HUDEP-2 (cell line): ENCODE measurements around the gene CD44.

Experiments used
- DNase-seq, 76 experiments: peaks; one replicate each; lab custom pipeline; 2025; ENCODE audit not compliant: unreplicated experiment in 76 of 76; lab: John Stamatoyannopoulos, UW

Gene CD44

DNA sequence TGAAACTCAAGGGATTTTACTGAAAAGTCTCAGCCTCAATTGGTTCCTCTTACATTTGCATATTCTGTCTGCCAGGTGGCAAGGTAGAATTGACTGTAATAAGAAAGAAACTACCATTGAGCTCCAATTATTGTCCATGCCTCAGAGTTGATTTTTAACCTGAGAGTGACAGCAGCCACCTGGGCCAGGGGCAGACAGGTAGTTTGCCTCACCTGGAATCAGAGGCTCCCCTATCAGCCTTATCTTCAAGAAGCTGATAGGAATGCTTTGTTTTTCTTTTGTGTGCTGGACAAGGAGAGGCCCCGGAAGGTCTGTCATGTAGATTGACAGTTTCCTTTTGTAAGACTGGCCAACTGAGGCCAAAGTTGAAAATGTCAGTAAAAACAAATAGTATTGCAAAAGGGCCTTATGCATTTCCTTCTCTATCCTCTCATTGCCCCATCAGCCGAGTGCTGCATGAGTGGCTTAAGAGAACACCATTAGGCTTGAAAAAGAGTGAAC is 34.1 kb downstream of the CD44 start:
- no peak for DNase-seq

DNA sequence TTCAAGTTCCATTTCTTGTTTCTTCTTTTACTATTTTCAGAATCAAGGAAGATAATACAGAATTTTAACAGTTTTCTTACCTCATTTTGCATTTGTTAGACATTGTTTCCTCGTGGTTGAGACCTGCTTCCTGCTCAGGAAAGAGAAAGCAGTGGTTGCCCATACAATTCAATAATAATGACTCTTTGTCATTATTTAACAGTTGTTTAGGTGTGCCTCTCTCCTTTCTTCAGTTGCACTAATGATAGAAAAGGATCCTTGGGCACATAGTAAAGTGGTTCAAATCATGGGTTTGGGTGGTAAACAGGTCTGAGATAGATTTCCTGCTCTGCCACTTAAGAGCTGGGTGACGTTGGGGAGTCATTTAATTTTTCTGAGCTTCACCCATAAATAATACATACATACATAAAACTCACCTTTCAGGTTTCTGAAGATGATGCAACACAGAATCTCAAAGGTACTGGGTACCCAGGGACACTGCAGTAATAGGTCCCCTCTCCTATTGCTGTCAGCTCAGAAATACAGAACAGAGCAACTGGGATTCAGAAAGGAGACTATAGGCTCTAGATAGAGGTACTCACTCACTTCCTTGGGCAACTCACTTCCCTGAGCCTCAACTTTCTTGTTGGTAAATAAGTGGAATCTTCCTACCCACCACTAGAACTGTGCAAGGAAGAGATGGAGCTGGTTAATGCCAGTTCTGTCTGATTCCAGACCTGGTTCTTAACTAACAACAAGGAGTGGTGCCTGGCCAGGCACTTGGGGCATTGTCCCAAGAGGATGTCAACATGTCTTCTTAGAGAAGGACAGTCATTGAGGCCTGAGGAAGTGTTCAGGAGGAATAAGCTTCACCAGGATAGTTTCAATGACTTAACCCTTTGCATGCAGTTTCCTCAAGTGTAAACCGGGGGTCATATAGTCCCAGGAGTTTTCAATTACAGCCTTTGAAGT is 34.9 kb downstream of the CD44 start:
- no peak for DNase-seq

DNA sequence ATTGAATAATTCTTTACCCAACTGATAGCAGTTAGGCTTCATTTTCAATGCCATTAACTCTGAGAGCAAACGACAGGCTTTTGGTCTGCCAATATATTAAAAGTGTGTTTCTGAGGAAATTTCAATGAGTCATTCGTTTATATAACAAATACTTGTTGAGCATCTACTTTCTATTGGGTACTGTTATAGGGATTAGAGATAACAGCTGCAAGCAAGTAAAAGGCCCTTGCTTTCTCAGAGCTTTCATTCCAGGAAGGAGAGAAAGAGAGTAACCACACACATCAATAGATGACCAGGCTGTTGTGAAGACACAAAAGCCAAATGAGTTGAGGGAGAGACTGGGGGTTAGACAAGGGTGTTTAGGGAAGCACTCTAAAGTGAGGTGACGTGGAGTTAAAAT is 35.7 kb downstream of the CD44 start:
- no peak for DNase-seq

DNA sequence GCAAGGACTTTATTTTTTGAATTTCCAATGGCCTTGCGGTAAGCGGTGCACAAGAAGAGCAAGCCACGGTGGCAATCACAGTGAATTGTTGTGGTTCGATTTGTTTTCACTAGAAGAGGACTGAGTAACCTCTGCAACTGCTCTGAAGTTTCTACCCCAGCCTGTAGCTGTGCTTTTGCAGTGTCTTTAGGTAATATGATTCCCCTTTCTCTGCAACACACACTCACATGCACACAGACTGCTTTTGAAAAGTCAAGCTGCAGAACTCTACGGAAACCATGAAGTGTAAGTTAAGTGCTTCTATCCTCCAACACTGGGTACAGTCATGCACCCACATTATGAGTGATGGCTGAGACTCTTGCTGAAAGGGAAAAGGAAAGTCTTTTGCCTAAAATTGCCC is 38.4 kb downstream of the CD44 start:
- no peak for DNase-seq

DNA sequence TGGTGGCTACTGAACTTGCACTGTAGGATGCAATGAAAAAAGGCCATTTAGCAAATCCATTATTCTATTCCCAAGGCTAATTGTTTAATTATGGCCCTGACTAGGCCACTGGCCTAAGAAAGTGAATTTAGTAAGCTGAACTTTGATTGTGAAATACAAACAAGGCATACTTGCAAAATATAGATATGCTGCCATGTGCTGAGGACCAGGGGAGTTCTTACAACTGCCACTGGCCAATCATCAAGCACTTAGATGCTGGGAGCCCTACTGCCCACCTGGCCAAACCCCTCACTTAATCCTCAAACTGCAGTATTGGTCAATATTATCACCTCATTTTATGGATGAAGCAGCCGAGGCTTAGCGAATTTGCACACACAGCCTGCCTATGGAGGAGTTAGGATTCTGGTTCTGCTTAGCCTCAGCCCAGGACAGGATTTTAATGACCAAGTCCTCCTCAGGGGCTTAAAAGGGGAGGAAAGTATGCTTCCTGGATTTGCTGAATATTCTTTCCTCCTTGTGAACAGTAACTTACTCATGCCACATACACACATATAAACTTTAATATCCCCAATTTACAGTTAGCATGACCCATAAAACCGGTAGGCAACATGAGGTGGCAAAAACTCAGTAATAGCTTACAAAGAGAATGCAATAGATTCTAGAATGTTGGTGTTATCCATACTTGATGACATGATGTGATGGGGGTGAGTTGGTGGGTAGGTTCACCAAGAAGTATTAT is 39.3 kb downstream of the CD44 start:
- DNase-seq, result no peak

DNA sequence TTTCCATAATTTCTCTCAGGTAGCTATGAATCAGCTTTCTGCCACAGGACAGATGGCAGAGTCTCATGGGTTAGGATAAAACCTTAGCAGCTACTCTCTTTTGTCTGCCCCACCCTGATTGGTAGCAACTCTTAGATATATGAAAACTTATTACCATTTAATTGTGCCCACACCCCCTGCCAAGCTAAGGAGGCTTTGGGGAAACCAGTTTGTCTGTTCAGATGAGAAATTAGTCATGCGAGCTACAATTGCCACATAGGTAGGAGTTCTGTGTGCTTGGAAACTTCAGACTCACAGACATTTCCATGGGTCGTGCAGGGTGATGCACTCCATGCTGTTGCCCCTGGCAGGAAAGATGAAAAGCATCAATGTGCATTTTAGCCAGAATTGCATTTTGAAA is 39.9 kb downstream of the CD44 start:
- no peak for DNase-seq

DNA sequence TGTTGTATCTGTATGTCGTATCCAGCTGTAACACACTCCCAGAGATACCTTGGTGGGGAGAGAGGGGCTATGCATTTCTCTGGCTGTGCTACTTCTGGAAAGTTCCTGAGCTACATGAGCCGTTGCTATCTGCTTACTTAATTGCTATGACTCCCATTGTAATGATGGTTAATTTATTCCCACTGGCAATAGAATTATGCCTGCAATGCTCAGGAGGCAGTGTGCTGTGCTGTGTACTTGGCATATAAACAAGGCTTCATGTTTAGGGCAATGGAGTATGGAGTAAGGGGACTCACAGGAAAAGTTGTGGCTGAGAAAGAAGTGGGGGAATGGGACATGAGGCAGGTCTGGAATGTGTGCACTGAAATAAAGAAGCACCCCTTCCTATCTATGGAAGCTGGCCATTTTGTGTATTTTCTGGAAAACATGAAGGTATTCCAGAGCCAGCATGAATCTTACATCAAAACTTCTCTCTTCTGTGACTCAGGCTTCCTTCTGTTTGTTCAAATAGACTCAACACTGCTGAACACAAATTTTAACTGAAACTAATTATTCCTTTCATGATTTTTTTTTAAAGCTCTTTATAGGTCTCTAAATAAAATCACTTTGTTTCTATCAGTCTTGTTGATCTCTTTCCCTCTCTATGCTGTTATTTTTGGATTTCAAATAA is 40.6 kb downstream of the CD44 start:
- DNase-seq, result no peak

DNA sequence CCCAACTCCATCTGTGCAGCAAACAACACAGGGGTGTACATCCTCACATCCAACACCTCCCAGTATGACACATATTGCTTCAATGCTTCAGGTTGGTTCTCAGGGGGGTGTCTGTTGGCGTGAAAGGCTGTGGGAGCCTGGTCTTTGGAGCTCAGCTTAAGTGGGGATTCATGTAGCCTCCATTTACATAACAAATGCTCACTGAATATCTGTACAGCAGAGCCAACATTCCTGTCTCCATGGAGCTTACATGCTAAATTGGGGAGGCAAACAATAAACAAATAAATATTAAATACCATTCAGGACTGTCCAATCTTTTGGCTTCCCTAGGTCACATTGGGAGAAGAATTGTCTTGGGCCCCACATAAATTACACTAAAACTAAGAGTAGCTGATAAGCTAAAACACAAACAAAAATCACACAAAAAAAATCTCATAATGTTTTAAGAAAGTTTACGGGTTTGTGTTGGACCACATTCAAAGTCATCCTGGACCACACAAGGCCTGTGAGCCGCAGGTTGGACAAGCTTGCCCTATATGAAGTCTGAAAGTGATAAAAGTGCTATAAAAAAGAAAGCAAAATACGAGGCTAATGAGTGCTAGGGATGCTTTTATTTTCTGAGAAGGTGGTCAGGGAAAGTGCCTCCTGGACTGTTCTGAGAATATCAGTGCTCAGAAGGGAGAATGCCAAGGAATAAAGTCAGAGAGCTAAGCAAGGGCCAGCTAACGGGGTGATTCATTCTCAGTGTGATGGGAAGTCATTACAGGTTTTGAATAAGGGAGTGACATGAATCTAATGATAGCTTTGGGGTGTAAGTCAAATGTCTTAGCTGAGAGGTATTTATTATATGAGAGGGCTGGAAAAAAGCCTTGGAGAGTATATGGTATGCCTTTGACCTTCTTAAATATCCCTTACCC is 41.6 kb downstream of the CD44 start:
- DNase-seq, result no peak

DNA sequence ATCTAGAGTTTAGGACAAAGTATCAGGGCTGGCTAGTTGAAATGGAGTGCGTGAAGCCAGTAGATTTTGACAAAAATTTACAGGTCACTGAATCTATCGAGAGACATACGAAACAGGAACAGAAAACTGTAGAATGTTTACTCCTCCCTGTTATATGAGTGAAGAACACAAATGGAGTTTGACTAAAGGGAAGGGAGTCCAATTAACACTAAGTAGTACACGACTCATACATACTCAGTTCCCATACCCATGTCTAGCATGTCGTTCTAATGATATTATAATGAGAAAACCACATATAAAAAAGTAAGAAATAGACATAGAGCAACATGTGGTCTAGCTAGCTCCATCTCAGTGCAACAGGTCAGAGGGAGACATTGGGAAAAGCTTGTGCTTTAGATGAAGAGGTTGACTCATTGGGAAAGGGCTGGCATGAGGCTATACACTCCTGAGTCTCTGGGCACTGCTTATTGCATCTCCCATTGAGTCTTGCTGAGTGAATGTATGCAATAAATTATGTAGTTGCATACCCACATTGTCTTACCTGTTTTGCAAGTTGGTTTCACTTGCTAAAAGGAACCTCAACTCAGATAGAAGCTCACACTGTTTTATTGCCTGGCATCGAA is 43.5 kb downstream of the CD44 start:
- no peak for DNase-seq

DNA sequence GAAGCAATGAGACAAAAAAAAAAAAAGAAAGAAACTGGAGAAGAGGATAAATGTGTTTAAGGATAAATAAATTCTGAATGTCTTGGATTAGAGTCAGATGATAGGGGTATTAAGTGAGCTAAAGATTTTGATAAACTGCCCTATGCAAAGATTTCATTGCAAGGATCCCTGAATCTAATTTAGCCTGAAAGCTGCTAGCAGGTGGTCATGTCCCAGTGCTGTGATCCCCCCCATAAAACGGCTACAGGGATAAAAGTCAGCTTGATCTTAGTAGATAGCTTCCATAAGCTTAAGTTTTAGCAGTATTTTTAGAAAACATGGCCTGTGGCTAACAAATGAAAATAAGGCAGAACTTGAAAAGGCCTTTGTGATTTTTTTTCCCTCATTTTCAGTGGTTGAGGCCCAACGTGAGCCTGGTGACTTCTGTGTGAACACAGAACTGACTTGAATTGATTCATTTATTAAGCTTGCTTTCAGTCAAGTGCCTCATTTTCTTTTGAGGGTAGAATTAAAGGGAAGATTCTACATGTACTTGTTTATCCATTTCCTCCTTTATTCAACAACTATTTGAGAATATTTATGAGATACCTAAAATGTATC is 44.5 kb downstream of the CD44 start:
- DNase-seq, result no peak

DNA sequence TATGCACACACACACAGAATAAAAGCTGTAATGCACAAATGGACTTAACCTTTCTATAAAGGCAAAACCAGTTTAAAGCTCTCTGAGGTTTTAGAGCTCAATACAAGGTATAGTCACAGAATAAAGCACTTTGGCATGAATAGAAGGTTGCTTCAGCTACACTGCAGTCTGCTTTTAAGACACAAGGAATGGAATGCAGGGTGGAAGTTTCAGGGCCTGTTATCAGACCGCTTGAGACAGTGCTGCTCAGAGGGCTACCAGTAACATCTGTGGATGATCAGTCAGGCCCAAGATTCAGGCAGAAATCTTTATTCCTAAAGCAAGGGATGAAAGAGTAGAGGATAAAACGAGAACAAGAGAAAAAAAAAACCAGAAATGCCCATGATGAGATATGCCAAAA is 46.7 kb downstream of the CD44 start:
- DNase-seq, result no peak

DNA sequence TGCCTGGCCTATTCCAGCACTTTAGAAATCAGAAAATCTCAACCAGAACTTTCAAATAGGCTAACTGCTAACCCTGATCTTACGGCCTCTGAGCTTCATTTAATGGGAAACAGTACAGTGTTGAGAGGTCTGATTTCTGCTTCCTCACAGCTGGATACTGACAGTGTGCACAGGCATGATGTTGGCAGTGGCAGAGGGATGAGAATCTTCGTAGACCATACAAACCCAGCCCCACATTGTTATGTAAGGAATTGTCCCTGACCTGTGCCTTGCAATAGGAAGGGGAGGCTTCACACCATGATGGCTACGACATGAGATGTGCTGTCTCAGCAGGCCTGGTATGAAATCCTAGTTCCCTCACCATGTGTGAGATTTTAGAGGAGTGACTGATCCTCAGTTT is 49.0 kb downstream of the CD44 start:
- DNase-seq, result no peak

DNA sequence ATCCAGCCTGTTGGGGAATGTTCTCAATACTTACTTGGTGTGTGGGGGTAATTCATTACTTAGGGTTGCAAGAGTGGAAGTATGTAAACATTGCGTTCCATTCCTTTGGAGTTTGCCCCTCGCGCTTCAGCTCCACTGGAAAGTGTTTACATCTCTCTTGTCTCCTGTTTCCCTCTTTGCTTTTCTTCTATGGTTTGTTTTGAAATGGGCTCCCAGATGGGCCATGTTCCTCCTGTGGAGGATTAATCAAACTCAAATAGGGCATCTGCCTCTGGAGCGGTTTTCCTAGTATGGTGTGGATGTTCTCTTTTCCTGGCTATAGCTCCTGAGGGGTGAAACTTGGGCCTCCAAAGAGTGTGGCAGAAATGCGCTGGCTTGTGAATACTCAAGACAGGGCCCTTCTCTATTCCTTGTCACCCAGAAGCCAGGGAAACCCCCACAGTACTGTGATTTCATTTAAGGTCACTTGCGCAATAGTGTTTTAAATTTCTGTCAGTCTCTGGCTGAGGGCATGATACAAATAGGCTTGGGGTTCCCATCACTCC is 51.9 kb downstream of the CD44 start:
- no peak for DNase-seq

DNA sequence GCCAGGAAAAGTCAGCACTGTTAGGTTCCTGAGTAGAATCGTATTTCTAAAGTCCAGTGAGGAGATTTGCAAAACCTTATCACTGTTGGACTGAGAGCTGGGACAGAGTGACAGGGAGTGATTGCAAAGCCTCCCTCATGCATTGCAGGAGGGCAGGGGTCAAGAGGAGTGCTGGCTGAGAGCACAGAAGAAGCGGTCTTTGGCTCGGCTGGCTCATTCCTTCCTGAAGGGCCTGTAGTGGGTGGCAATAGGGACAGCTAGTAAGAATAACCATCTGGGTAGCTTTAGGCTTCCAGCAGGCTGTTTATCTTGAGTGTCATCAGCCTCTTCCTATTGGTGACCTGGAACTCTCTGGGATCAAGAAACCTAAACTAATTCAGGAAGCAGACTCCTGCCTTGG is 53.4 kb downstream of the CD44 start:
- DNase-seq, result no peak

DNA sequence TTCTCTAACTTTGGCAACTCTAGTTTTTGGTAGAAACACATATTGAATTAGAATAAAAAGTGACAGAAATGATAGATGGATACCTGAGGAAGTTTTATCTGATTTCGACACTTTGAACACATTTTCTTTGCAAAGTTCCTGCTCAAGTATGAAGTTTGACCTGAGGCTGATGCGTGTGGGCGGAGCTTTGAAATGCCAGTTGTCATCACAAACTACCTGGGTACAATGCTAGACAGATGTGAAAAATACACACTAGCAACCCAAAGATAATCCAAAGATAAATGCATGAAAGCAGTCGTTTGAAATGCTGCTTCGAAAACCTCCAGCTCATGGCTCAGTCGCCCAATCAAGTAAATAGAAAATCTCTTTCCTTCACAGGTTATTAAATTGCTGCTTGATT is 54.8 kb downstream of the CD44 start:
- DNase-seq, result no peak

DNA sequence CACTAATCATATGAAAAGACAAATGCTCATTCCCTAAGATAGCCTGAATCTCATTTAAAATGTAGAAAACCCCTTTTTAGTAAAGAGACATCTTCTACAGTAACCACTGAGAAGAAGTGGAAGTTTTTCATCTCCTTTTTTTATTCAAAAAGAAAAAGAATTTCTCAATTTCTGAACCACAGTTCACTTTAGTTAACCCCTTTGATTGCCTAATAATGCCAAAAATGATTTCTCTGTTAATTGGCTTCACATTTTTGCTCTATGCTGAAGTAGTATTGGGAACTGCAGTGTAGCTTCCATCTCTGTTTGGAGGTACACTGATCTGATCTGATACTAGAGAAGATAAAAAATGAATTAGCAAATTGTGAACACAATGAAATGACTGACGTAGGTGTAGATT is 58.3 kb downstream of the CD44 start:
- no peak for DNase-seq

DNA sequence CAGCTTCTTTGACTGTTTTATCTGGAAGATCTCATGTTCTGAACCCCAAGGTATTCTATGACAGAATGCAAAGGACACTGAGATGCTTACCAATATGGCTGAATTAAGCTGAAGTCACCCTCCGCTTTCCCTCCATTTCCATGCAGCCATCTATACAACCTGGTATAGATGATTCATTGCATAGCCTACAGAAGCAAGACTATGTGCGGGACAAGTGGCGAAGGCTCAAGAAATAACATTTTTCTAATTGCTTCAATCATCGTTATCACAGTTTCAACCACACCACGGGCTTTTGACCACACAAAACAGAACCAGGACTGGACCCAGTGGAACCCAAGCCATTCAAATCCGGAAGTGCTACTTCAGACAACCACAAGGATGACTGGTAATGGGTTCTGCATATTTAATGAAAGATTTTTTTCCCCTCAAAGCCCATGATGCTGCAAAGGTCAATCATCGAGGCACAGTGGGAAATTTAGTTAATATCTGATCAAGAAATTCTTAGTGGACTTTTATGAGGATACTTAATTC is 61.9 kb downstream of the CD44 start:
- no peak for DNase-seq

DNA sequence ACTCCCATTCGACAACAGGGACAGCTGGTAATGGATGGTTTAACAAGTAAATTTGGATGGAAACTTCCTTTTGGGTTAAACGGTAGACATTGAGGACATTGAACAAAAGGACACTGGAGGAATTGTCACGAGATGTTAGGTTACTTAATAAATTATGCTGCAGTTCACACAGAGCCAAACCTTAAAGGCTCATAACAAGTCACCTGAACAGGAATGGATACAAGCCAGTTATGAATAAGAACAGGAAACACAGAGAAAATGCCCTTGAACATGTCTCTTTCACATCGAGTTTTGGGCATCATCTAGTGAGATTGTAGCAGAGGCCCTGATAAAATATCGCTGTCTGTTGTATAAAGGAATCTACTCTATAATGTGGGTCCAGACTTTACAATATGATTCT is 65.6 kb downstream of the CD44 start:
- no peak for DNase-seq

DNA sequence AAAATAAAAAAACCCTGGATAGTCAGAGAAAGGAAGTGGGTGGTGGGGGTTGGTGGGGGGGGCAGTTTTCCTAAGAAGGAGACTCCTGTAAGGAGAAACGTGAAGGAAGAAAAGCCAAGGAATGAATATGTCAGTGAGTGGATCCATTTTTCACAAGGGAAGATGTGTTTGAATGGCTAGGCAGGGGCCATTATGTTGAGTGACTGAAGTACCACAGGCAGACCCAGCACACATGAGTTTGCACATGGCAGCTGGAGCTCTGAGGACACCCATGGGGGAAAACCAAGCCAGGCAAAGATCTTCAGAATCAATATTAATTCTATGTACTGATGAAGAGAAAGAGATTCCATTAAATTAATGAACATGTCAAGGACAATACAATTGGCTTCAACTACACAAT is 67.6 kb downstream of the CD44 start:
- no peak for DNase-seq
